NCI-H82 (cell line): ENCODE data around the gene RASSF7.

Experiments used
- DNase-seq: peaks from one replicate; lab custom pipeline; 2025; lab: John Stamatoyannopoulos, UW

Gene RASSF7

DNA sequence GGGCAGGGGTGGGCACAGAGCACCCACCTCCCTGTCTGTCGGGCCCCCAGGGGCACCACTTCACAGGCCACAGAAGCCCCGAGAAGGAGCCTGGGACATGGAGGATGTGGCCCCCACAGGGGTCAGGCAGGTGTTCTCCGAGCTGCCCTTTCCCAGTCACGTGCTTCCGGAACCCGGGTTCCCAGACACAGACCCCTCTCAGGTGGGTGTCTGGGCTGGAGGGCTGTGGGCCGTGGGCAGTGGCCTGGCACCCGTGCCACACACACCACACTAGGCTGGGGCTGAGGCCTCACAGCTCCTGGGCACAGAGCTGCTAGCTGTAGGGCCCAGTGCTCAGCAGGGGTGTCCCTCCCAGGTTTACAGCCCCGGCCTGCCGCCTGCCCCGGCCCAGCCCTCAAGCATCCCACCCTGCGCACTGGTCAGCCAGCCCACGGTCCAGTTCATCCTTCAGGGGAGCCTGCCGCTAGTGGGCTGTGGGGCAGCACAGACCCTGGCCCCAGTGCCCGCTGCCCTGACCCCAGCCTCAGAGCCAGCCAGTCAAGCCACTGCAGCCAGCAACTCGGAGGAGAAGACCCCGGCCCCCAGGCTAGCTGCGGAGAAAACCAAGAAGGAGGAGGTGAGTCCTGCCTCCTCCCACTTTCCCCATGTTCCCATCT, 49.5 kb downstream of the RASSF7 start:
- no peak for DNase-seq

DNA sequence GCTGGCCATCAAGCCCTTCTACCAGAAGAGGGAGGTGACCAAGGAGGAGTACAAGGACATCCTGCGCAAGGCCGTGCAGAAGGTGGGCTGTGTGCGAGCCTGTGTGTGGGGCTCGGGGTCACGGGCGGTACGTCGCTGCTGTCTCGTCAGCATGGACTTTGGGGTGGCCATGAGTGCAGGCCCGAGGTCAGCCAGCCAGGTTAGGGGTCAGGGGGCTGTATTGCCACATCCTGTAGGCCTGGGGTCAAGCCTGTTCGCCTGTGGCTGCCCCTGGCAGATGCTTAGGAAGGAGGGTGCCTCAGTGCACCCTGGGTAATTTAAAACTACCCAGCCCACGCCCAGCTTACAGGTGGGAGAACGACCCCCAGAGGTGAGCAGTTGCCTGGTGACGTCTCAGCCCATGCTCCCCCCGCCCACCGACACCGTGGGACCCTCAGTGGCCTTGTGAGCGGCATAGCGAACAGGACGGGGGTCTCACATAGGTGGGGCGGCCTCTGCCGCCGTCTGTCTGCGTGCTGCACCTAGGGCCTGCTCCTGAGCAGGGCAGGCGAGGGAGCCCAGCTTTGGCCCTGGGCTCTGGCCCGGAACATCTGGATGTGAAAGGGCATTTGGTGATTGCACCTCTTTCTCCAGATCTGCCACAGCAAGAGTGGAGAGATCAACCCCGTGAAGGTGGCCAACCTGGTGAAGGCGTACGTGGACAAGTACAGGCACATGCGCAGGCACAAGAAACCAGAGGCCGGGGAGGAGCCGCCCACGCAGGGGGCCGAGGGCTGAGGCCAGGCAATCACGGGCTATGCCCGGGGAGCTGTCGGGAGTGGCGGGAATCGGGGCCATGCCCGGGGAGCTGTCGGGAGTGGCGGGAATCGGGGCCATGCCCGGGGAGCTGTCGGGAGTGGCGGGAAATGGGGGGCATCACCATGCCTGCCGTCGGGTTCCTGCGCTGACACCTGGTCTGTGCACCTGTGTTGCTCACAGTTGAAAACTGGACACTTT, 50.5 kb downstream of the RASSF7 start:
- DNase-seq: no peak

GRCh38 chr11:612201-612960, 51.6 kb downstream of the RASSF7 start:
- DNase-seq: peak; percentile 43

DNA sequence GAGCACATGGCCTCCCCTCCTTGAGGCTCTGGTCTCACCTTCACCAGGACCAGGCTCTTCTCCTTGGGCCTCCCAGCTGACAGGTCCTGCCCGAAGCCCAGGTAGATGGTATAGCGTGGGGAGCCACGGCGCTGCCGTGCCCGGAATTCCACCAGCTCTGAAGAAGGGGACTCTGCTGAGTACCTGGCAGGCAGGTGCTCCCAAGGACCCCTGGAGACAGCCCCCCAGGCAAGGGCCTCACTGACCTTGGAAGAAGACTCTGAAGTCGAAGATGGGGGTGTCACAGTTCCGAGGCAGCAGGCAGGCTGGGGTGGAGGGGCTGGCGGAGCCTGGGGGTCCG, 52.2 kb downstream of the RASSF7 start:
- DNase-seq: no peak

- peak; percentile 83 for DNase-seq
These were observed 52.7 kb downstream of the RASSF7 start for GRCh38 chr11:613369-613968.
